ENCODE measurements around the gene SLC2A6.
A peak's percentile ranks its signal among the peaks of the same experiment; 100 is the strongest.

Gene SLC2A6

GRCh38 chr9:133483611-133484010, 4.7 kb upstream of the SLC2A6 start:
- no peak overlapping the region for H3K4me3 ChIP-seq (ENCODE audit: low read depth, low read length)
- DNase-seq (ENCODE audit: low read depth) = no peak
- no peak for TF ChIP-seq CTCF (IDR thresholded peaks at IDR 0.05; ENCODE audit: control insufficient read depth, extremely low read depth, insufficient read depth)

GRCh38 chr9:133477992-133478850, 678 bp downstream of the SLC2A6 start:
- no peak for DNase-seq (ENCODE audit: low read depth)
- no peak for TF ChIP-seq CTCF (IDR thresholded peaks at IDR 0.05; ENCODE audit: control insufficient read depth, extremely low read depth, insufficient read depth)
- peak overlapping the region; percentile 58 for H3K4me3 ChIP-seq (ENCODE audit: low read depth, low read length)

GRCh38 chr9:133477461-133477860, 1.4 kb downstream of the SLC2A6 start:
- H3K4me3 ChIP-seq (ENCODE audit: low read depth, low read length) = no peak overlapping the region
- no peak for DNase-seq (ENCODE audit: low read depth)
- no peak for TF ChIP-seq CTCF (IDR thresholded peaks at IDR 0.05; ENCODE audit: control insufficient read depth, extremely low read depth, insufficient read depth)

GRCh38 chr9:133476941-133477340, 2.0 kb downstream of the SLC2A6 start:
- DNase-seq (ENCODE audit: low read depth) = no peak
- no peak for TF ChIP-seq CTCF (IDR thresholded peaks at IDR 0.05; ENCODE audit: control insufficient read depth, extremely low read depth, insufficient read depth)
- no peak overlapping the region for H3K4me3 ChIP-seq (ENCODE audit: low read depth, low read length)

GRCh38 chr9:133476036-133476931, 2.6 kb downstream of the SLC2A6 start:
- no peak for DNase-seq (ENCODE audit: low read depth)
- no peak overlapping the region for H3K4me3 ChIP-seq (ENCODE audit: low read depth, low read length)
- no peak for TF ChIP-seq CTCF (IDR thresholded peaks at IDR 0.05; ENCODE audit: control insufficient read depth, extremely low read depth, insufficient read depth)

- no peak overlapping the region for H3K4me3 ChIP-seq (ENCODE audit: low read depth, low read length)
- no peak for DNase-seq (ENCODE audit: low read depth)
- no peak for TF ChIP-seq CTCF (IDR thresholded peaks at IDR 0.05; ENCODE audit: control insufficient read depth, extremely low read depth, insufficient read depth)
Measured at GRCh38 chr9:133475292-133476012, 3.4 kb downstream of the SLC2A6 start.

Measured in LNCaP clone FGC (cell line).